HG03175 (cell line): Measurements from ENCODE around the gene OSBPL2.

ENCODE experiments used
- ATAC-seq: cut with Tn5 transposase; IDR thresholded peaks from one replicate; pipeline ENCODE4 v1.9.1; 2021; ENCODE audit warnings: mild to moderate bottlenecking, moderate library complexity; ENCODE audit not compliant: unreplicated experiment

OSBPL2 gene

DNA sequence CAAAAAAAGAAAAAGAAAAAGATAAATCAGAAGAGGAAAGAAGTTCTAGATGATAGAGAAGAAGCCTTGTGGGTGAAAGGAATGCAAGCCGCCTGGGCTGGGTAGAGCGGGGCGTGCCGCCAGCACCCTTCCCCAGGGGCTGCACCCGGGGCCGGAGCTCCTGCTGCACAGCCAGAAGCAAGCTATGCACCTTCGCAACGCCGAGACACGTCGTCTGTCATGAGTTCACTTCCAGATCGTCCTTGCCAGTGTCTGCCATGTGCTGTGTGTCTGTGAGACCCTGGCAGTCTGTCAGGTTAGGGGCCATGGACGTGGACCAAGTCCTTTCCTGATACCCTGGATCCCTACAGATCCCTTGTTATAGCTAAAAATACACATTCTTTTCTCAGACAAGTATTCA, 38.9 kb downstream of the OSBPL2 start:
- ATAC-seq, result no peak

DNA sequence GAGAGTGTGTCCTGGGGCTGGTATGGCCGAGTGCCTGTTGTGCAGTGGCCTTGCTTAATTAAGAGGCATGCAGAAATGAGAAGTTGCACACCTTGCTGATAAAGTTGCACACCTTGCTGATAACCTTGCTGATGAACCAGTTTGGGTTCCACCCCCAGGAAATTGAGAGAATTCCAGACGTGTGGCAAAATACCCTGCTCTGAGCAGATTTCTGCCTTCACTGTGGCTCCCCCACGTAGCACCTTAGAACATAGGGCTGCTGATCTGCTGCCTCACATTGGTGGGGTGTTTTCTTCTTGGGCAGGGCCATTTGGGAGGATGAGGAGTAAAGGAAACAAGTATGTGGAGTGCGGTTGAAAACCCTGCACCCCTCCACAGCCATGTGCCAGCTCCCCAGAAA, 42.0 kb downstream of the OSBPL2 start:
- no peak for ATAC-seq

DNA sequence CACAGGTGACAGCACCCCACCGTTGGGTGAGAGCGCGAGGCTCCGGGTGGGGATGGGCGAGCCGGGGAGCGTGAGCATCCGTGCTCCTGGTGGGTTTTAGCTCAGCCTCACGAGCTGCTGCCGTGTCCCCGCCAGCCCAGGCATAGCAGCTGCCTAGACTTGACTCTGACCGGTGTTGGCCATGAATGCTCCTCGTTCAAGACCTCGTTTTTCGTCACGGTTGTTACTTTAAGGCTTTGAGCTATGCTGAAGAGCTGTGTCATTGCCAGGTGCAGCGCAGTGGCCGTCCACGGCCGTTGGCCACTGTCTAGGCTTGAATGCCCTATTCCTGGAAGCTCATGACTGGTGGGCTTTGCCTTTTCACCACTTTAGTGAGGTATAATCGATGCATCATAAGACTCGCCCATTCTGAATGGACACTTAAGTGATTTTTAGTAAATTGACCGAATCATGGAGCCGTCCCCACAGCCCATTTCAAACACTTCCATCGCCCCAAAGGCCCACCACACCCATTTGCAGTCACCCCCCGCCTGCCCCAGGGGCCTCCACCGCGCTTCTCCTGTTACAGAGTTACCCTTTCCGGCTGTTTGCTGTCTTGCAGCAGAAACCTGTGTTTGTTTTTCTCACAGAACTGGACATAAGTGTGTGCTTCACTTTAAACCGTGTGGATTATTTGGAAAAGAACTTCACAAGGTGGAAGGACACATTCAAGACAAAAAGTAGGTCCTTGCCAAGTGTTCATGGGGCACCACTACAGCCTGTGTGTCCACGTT, 43.0 kb downstream of the OSBPL2 start:
- ATAC-seq, result no peak

GRCh38 chr20:62282103-62282502, 43.8 kb downstream of the OSBPL2 start:
- no peak for ATAC-seq

DNA sequence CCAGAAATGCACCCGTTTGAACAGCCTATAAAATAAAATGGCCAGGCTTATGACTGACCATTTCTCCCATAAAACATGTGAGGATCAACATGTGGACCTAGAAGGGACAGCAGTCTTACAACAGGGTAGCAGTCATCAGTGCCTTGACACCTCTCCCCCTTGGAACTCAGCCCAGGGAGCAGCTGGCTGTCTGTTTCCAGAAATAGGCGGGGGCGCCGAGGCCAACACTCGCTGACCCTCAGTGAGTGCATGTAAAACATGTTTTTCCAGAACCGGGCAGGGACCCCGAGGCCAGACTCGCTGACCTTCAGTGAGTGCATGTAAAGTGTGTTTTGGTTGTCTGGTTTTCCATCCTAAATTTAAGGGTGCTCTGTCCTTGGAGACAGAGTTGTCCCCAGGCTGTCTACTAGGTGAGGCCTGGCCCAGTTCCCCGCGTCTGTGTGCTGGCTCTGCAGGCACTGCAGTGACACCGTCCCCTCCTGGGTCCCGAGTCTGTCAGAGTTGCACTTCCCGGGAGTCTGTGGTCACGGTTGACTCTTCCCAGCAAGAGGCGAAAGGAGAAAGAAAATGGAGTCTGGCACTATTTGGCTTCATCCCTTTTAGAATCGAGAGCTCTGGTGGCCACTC, 44.7 kb downstream of the OSBPL2 start:
- no peak for ATAC-seq

GRCh38 chr20:62284448-62284847, 46.1 kb downstream of the OSBPL2 start:
- ATAC-seq, result no peak

DNA sequence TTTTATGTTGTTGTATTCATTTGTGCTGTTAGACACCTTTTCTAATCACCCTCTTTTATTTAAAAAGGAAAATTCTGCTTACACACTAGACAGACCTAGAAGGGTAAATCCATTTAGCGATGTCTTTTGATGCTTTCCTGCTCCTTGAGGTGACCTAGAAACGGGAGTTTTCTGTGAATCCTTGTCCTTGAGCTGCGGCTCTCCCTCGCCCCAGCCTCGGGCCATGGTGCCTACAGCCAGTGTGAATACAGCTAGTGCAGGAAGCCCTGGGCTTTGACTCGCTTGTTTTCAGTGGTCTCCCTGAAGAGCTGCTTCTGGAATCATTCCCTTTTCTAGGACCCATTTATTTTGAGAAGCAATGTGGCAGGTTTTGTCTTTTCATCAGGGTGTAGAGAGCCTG, 46.8 kb downstream of the OSBPL2 start:
- no peak for ATAC-seq

DNA sequence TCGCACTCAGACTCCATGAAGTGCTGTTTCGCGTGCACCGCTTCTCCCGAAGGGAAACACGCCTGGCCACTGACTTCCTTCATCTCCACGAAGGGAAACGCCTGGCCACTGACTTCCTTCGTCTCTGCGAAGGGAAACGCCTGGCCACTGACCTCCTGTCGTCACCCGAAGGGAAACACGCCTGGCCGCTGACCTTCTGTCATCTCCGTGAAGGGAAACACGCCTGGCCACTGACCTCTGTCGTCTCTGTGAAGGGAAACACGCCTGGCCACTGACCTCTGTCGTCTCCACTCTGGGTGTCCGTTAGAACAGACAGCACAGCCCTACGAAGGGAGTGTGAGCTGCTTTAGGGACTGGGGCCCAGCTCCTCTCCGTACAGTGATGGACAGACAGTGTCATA, 47.4 kb downstream of the OSBPL2 start:
- ATAC-seq, result no peak

DNA sequence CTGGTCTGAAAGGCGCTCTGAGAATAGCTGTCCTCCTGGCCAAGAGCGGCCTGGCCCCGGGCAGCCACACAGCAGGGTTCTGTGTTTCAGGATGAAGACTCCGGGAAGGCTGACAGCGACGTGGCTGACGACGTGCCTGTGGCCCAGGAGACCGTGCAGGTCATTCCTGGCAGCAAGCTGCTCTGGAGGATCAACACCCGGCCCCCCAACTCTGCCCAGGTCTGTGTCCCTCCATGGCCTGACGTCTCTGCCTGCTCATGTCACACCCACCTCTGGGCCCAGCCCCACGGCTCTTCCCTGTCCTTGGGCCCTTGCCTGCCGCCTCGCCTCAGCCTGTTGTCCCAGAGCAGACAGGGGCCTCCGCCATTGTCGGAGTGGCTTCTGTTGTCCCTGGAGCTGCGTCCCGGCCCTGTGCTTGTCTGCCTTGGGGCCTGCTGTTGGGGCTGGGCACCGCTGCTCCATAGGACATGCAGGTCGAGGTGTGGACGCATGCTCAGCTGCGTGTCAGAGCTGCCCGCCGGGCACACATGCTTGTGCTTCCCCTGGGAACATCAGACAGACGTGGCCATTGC, 48.3 kb downstream of the OSBPL2 start:
- no peak for ATAC-seq

- no peak for ATAC-seq
These were observed 48.8 kb downstream of the OSBPL2 start for GRCh38 chr20:62287129-62287528.

DNA sequence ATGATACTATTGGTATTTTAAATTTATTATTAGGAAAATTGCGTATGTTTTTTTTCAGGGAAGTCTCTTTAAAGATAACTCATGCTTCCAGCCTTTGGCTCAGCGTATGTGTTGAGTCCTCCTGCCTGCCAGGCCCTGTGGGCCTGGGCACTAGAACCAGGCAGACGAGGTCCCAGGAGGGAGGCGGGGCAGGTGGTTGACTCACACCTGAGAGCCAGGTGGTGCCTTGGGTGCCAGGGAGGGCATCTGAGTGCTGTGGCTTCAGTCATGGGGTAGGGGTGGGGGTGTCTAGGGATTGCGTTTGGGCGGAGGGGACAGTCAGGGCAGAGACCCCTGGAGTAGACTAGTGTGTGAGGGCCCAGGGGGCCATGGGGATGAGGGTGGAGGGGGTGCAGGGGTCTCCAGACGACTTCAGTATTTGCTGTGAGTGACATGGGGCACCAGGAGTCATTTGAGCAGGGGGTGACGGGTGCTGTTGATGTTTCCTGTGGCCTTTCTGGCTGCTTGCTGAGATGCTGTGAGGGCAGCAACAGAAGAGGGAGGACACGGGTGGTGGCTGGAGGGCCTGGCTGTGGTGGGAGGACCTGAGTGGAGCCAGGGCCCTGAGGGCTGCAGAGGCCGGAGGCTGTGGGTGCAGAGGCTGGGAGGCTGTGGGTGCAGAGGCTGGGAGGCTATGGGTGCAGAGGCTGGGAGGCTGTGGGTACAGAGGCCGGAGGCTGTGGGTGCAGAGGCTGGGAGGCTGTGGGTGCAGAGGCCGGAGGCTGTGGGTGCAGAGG, 49.6 kb downstream of the OSBPL2 start:
- ATAC-seq, result no peak

- no peak for ATAC-seq
These were observed 50.3 kb downstream of the OSBPL2 start for GRCh38 chr20:62288535-62289105.

DNA sequence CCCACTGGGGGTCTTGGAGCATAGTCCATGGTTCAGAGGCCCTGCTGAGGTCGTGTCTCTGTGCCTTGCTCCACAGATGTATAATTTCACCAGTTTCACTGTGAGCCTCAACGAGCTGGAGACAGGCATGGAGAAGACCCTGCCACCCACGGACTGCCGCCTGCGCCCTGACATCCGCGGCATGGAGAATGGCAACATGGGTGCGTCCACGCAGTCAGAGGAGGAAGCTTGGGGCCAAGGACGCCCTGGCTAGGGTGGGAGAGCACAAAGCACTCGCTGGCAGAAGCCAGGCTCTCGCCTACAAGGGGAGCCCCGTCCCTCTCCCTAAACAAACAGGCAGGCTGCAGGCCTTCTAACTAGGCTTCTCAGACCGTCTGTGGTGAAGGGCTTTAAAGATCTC, 50.8 kb downstream of the OSBPL2 start:
- no peak for ATAC-seq

GRCh38 chr20:62289898-62290297, 51.6 kb downstream of the OSBPL2 start:
- ATAC-seq, result no peak

GRCh38 chr20:62291251-62292066, 53.1 kb downstream of the OSBPL2 start:
- no peak for ATAC-seq

DNA sequence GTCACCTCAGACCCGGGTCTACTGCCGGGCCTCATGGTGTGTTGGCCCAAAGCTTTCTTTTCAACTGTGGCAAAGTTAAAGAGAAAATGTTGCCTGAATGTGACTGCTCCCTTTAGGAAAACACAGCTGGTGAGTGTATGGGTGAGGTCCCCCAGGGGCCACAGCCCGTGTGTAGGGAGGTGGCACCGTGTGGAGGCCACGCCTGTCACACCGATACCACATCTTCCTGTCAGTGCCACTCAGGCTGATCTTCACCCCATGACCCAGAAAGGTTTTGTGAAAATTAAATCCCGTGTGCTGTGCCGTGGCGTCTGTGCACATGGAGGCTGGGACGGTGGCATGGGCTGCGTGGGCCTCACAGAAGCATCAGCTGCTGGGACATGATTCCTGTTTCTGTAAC, 53.8 kb downstream of the OSBPL2 start:
- no peak for ATAC-seq

GRCh38 chr20:62293111-62293784, 54.9 kb downstream of the OSBPL2 start:
- no peak for ATAC-seq

DNA sequence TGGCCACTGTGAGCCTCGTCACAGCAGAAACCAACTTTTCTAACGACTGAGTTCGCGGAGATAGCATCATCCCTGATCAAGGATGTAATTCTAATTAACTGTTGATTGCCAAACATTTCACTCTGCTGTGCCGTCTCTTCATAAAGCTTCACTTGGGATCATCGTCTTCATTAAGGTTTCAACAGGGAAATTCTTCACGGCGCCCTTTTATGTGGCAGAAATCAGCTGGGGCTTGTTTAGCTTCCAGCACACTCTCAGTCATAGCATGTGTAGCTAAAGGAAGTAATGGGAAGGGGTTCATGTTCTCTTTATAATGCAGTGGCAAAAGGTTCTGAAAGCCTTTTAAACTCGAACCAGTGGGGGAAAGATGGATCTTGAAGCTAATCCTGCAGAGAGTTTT, 55.6 kb downstream of the OSBPL2 start:
- no peak for ATAC-seq

- peak; percentile 66 for ATAC-seq
These were observed 56.2 kb downstream of the OSBPL2 start for GRCh38 chr20:62294516-62294915.
